Hematopoietic multipotent progenitor cell treated with erythropoietin and hydrocortisone succinate and interleukin-3 and kit ligand, for 4 days (in vitro differentiated cells): ENCODE measurements around the gene RHOF.

Experiments
- DNase-seq: peaks from one replicate; pipeline ENCODE4 v3.0.0-alpha.2; 2015

Gene RHOF, protein sequence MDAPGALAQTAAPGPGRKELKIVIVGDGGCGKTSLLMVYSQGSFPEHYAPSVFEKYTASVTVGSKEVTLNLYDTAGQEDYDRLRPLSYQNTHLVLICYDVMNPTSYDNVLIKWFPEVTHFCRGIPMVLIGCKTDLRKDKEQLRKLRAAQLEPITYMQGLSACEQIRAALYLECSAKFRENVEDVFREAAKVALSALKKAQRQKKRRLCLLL

DNA sequence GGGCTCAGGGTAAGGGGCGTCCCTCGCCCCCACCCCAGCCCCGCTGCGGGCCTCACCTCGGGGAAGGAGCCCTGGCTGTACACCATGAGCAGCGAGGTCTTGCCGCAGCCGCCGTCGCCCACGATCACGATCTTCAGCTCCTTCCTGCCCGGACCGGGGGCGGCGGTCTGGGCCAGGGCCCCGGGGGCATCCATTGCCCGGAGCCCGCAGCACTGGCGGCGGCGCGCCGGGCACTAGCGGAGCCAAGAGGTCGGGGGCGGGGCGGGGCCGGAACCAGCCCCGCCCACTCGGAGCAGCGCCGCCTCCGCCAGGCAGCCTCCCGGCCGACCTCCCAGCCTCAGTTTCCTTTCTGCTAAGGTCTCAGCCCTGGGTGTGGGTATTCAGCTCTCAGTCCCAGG is at the start of gene RHOF:
RHOF (minus strand) TSS at position 249 of the 398 bp plus-strand sequence; CDS start at position 194, 55 bp downstream.
- peak; percentile 75 for DNase-seq

DNA sequence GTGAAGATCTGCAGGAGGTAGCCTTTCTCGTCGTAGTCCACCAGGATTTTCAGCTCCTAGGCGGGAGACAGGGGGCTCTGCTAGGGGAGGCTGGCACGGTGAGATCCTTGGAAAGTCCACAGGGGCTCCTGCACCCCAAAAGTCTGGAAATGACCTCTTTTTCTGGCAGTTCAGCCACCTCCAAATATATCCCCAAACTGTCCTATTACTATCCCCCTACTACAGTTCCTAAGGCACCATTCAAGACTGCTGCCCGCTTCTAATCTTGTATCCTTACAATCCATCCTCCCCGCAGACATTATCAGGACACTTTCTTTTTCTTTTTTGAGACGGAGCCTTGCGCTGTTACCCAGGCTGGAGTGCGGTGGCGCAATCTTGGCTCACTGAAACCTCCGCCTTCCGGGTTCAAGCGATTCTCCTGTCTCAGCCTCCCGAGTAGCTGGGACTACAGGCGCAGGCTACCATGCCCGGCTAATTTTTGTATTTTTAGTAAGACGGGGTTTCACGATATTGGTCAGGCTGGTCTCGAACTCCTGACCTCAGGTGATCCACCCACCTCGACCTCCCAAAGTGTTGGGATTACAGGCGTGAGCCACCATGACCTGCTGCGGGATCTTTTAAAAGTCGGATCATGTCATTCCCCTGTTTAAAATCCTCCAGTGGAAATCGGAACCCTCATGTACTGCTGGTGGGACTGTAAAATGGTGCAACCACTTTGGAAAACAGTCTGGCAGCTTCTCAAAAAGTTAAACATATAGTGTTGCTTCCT is 46.7 kb upstream of the RHOF start:
- no peak for DNase-seq

DNA sequence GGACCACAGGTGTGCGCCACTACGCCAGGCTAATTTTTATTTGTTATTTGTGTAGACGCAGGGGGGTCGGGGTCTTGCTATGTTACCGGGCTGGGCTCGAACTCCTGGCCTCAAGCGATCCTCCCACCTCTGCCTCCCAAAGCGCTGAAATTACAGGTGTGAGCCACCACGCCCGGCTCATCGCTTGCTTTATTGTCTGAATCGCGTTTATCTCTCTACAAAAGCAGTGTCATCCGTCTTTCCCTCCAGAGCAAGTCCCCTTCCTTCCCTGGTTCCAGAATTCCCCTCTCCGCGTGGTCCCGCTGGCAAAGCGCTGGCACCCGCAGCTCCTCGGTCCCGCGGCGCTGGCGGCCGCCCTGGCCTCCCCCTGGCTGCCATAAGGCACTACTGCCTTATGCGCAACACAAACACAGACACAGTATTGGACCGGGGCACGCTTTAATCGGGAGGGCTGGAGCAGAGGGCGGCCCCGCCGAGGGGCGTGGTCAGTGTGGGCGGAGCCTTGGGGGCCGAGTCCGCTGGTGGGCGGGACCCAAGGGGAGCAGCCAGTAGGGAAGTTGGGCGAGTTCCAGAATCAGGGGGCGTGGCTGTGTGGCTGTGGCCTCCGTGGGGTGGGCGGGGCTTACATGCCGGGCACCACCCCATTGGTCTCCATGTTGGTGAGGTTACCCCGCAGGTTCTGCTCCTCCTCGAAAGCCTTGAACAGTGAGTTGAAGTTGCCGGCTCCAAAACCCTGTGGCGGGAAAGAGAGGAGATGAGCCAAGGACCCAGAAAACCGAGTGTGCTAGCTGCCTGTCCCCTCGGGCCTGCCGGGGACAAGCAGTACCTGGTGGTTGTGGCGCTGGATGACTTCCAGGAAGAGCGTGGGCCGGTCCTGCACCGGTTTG is 45.9 kb upstream of the RHOF start:
- DNase-seq: peak; percentile 100

DNA sequence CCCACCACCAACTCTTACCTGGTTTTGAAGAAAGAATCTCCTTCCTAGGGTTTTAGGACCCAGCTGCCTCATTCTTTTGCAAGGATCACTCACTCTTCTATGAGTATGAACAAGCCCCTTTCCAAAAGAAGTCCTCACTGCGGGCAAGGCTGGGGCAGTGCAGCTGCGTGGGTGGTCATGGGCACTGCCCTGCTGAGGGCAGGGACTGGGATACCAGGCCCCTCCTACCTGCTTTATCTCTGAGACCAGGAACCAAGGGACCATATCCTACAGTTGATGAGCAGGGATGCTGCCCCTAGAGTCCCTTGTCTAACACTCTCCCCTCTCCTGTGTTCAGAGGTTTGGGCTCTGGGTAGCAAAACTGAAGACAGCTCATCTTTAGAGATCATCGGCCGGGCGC is 44.6 kb upstream of the RHOF start:
- DNase-seq: peak; percentile 58

DNA sequence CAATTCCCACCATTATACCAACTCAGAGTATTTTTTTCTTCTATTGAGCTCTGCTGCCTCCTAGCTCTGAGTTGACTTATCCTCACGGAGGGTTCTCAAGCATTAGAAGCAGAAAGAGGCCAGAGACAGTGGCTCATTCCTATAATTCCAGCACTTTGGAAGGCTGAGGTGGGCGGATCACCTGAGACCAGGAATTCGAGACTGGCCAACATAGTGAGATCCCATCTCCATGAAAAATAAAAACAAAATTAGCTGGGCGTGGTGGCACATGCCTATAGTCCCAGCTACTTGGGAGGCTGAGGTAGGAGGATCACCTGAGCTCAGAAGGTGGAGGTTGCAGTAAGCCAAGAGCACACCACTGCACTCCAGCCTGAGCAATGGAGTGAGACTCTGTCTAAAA is 44.2 kb upstream of the RHOF start:
- no peak for DNase-seq

DNA sequence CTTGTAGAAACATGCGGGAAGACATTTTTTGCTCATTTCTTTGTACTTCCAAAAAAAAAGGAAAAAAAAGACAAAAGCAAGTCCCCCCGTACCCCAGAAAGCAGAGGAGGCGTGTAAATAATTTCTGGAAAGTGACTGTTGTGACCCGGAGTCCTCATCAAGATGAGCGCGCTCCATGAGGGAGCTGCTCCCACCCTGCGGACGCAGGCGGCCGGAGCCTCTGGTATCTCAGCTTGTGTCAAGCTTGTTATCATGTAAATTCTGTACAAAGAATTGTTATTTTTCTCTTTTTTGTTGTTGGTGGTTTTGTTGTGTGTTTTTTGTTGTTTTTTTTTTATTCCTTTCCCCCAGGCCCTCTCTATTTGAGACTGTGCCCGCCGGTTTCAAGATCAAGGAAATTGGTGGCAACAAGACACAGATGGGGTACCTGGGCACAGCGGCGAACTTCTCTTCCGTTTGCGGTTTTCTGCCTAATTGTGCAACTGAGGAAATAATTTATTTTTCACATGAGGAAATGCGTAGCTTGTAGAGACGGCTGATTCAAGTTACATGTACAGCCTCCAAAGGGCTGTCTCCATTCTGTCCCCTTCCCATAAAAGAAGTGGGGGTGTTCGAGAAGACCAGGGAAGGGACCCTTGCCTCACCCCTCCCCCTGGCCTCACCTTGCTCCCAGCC is 38.2 kb upstream of the RHOF start:
- no peak for DNase-seq

DNA sequence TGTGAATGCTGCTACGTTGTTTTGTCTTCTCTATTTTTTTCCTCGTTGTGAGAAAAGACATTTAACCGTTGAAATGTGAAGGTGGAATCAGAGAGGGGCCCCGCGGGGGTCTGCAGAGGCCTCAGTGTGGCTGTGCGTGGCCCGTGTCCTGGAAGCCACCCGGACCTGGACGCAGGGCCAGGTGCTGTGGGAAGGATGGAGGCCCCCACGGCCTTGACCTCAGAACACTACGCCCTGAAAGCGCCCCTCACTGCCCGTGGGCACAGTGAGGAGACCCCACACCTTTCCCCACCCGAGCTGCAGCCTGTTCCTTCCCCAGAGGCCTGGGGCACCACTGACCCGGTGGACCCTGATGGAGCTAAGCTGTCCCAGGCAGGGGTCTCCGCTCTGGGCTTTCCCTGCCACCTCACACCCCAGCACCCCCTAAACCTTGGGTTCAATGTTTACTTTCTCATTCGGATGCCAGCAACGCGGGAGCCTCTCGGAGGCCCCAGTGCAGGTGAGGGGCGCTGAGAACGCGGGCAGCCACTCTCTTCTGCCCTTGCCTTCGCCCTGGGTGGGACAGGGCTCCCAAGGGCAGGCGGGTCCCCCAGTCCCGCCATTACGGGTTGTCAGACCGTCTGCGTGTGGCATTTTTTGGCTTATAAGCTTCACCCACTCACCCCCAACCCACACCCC is 37.2 kb upstream of the RHOF start:
- no peak for DNase-seq

DNA sequence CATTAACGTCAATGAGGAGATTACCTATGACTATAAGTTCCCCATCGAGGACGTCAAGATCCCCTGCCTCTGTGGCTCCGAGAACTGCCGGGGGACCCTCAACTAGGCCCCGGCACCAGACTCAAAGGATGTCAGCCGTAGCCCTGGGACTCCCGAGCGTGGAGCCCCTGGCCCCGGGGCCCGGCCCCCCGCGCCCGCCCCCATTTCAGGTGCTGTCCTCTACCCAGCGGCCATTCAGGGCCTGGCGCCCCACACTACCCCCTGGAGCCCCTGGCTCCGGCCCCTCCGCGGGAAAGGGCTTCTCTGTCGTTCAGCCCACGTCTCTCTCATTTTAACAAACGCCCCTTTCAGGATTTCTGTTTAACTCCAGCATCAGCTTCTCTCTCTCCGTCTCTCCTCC is 36.6 kb upstream of the RHOF start:
- DNase-seq: no peak

DNA sequence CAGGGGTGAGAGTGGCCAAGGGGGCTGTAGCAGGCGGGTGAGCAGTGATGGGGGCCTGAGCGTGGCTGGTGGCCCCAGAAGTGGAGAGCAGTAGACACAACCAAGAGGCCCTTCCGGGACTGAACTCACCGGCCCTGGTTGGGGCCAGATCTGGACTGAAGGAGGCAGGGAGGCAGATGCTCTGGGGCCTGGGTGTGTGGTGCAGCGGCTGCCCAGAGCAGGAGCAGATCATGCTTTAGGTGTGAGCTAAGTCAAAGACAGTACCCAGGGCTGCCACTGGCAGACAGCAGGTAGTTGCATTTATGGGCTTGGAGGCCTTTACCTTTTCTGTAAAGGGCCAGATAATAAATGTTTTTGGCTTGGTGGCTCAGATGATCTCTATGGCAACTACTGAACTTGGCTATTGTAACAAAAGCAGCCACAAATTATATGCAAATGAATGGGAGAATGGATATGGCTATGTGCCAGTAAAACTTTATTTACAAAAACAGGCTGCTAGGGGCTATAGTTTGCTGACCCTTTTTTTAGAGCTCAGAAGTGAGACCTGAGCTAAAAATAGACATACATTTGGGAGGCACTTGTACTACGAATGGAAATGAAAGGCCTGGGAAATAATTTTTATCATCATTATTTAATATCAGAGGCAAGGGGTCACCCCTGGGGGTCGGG is 35.9 kb upstream of the RHOF start:
- DNase-seq: no peak

DNA sequence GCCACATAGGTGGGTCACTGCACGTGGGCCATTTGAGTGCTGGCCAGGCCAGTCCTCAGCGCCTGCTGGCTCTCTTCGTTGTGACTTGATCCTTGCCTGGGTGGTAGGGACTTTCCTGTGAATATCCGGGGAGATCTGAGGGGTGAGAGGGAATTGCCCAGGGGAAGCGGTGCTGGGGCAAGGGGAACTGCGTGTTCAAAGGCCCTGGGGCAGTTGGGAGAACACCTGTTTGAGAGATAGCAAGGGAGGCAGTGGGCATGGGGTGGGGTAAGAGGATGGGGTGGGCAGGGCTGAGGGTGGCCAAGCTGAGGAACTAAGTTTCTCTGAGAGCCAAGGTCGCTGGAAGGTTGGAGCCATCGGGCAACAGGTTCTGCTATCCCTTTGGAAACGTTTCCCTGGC is 35.3 kb upstream of the RHOF start:
- no peak for DNase-seq

DNA sequence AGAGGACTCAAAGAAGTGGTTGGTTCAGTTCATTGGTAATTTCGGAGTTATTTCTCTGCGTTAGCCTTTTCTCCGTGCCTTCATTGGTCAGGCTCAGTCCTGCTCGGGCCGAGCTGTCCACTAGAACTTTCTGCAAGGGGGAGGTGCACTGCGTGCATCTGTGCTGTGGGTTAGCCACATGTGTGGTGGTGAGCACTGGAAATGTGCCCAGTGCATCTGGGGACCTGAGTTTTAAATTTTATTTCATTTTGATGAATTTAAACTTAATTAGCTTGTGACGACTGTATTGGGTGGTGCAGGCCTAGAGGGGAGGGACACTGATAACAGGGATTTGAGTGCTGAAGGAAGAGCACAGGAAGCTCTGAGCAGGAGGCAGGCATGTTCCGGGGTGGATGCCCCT is 34.8 kb upstream of the RHOF start:
- DNase-seq: no peak

DNA sequence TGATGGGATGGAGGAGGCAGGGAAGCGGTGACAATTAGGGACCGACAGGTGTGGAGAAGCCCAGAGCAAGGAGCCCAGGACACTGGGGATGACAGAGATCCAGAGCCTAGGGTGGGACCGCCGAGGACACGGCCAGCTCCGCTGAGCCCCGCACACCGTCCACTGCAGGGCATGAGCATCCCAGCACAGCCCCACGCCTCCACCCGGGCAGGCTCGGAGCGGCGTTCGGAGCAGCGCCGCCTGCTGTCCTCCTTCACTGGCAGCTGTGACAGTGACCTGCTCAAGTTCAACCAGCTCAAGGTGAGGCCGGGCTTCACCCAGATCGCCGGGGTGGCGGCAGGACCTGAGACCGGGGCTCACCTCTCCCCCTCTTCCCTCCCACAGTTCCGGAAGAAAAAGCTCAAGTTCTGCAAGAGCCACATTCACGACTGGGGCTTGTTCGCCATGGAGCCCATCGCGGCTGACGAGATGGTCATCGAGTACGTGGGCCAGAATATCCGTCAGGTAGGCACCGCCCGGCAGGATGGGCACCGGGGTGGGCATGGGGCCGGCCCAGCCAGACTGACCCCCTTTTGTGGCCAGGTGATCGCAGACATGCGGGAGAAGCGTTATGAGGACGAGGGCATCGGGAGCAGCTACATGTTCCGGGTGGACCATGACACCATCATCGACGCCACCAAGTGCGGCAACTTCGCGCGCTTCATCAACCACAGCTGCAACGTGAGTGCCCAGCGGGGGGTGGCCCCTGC is 34.0 kb upstream of the RHOF start:
- no peak for DNase-seq

DNA sequence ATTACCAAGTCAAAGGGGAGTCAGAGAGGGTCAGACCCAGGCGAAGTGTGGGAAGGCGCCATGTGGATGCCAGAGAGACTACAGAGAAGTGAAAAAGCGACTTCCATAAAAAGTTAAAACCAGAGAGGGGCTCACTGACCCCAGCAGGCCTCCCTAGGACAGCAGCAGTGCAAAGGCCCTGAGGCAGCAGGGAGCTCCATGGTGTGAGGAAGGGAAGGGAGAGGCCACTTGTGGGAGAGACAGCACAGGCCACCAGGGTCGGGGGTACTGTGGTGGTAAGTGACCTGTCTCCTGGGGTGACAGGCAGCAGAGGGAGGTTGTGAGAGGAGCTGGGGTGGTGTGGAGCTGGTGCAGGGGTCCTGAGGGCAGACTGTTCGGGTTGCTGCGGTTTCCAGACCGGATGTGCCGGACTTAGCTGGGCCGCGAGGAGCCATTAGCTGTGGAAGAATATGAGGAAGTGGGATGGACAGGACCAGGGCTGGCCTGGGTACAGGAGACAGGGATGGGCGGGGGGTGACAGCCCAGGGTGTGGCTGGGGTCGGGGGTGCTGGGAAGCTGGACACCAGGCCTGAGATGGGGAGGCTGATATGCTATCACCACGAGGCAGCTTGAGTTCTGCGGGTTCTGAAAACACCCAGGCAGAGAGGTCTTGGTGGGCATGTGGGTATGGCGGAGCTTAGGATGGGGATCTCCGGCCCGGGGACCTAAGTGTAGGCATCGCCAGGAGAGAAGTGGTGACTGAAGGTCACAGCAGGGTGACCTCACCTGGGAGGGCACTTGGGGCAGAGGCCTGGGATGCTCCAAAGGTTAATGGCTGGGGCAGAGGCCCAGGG is 33.0 kb upstream of the RHOF start:
- DNase-seq: peak; percentile 55

DNA sequence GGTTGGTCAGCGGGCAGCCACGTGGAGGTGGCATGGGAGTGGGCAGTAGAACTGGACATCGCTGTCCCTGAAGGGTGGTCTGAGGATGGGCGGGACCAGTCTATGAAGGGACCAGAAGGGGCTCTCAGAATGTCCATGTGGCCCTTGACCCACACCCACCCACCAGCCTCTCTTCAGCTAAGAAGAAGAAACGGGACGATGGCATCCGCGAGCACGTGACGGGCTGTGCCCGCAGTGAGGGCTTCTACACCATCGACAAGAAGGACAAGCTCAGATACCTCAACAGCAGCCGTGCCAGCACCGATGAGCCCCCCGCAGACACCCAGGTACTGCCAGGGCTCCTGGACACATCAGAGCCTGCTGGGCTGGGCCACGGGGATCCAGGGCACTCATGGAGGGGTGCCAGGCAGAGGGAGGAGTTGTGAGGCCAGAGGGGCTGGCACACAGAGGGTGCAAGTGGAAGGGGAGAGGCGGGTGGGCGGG is 31.6 kb upstream of the RHOF start:
- no peak for DNase-seq

DNA sequence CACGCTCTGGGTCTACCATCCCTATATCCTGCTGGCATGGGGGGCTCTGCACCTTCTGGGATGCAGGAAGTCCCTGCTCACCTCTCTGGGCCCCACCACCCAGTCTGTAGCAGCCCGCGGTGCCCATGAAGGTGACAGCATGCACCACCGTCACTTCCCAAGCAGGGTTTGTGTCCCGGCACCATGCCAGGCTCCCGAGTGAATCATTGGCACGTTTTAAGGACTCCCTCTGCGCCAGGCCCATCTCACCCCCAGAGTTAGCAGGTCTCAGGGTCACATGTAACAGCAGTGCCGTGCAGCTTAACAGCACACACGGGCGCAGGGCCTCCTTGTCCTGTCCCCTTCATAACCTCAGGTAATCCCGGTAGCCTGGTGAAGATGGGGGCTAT is 30.2 kb upstream of the RHOF start:
- no peak for DNase-seq

DNA sequence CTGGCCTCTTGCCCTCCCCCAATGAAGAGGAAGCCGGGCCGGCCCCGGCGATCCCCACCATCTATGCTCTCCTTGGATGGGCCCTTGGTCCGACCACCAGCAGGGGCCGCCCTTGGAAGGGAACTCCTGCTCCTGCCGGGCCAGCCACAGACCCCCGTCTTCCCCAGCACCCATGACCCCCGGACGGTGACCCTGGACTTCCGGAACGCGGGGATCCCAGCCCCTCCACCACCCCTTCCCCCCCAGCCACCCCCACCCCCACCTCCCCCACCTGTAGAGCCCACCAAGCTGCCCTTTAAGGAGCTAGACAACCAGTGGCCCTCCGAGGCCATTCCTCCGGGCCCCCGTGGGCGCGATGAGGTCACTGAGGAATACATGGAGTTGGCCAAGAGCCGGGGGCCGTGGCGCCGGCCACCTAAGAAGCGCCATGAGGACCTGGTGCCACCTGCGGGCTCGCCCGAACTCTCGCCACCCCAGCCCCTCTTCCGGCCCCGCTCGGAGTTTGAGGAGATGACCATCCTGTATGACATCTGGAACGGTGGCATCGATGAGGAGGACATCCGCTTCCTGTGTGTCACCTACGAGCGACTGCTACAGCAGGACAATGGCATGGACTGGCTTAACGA is 29.7 kb upstream of the RHOF start:
- no peak for DNase-seq

DNA sequence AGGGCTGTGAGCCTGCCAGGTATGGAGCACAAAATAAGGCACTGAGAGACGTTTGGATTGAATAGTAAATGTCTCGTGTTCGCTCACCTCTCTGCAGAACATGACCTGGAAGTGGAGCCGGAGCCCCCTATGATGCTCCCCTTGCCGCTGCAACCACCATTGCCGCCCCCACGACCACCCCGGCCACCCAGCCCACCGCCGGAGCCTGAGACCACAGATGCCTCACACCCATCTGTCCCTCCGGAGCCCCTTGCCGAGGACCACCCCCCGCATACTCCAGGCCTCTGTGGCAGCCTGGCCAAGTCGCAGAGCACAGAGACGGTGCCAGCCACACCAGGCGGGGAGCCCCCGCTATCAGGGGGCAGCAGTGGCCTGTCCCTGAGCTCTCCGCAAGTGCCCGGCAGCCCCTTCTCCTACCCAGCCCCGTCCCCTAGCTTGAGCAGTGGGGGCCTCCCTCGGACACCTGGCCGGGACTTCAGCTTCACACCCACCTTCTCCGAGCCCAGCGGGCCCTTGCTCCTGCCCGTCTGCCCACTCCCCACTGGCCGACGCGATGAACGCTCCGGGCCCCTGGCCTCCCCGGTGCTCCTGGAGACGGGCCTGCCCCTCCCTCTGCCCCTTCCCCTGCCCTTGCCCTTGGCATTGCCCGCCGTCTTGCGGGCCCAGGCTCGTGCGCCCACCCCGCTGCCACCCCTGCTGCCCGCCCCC is 29.1 kb upstream of the RHOF start:
- DNase-seq: no peak

DNA sequence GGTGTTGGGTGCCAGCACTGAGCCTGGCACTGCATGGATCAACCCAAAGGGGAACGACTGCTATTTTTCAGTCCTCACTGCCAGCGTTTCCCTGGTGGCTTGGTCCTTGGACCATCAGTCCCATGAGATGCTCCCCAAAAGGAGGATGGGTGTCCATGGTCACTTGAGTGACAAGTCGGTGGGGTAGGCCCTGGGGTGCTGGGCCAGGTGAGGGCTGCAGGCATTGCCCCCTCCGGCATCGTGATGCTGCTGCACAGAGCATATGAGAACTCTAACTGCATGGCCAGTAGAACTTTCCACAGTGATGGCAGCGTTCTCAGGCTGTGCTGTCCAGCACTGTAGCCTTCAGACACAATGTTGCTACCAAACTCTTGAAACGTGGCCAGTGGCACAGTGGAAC is 26.6 kb upstream of the RHOF start:
- no peak for DNase-seq
